AG04450 (cell line): Measurements from ENCODE around the gene RPL22L1. TPM values are rescaled to one million over a fixed set of nuclear protein-coding genes. Genes with fewer than 3 reads are reported as not detected.
"Not testable (repeated sequence)": the region's sequence is repeated elsewhere in the genome, so short reads cannot be mapped to it uniquely, and the experiment has no call there.

ENCODE experiments used
- CTCF ChIA-PET: fragments of 300-600, 350-600 bp; formaldehyde crosslinking; extraction: SDS; loops from one replicate; lab custom pipeline; 2022; ENCODE audit warnings: antibody characterized with exemption, inconsistent platforms; lab: Charles Lee
- POLR2A ChIA-PET: fragments of 350-600 bp; formaldehyde crosslinking; extraction: SDS; loops from one replicate; lab custom pipeline; 2021; ENCODE audit warnings: antibody characterized with exemption, inconsistent platforms; lab: Yijun Ruan, JAX
- DNase-seq: peaks from one replicate; pipeline ENCODE4 v3.0.0-alpha.2; 2011; ENCODE audit warnings: low read depth, low spot score
- H3K27ac ChIP-seq: one replicate; pipeline ENCODE4 v1.5.1; 2012; ENCODE audit warnings: low read depth, low read length, control low read depth
- H3K27me3 ChIP-seq: one replicate; pipeline ENCODE4 v1.6.0; 2012; ENCODE audit warnings: low read length; ENCODE audit not compliant: control insufficient read depth, insufficient read depth
- H3K4me3 ChIP-seq: 2 replicates; pipeline ENCODE4 v1.5.1; 2011; ENCODE audit warnings: mild to moderate bottlenecking, low read depth, low read length, control low read depth
- H3K9me3 ChIP-seq: 2 replicates; pipeline ENCODE4 v1.5.1; 2012; ENCODE audit warnings: low read length; ENCODE audit not compliant: control insufficient read depth, insufficient read depth
- CTCF ChIP-seq: IDR thresholded peaks from 2 replicates; pipeline ENCODE4 v1.5.1; 2011; ENCODE audit warnings: low read depth, low read length, control low read depth, inconsistent platforms
- polyA plus RNA-seq: library from polyadenylated mRNA; depleted of rRNA; stranded (reverse); fragments of >200 nt; gene quantifications from 2 replicates; pipeline ENCODE4 v1.2.3, GENCODE V29; 2011

RPL22L1 gene
- polyA plus RNA-seq, 1 experiment: 171 TPM

- DNase-seq: no peak
- Histone ChIP-seq H3K27ac (no peak overlapping the region), H3K27me3 (no peaks in the 10 kb centered on the region), H3K4me3 (no peak overlapping the region), H3K9me3 (peaks cover 8% of the 10 kb centered on the region)
- no peak for TF ChIP-seq CTCF
- ChIA-PET CTCF (no interaction called here), POLR2A (interaction anchor here (1.5 kb wide), 1 partner anchor 36 kb away, joined by 3 read pairs; the partner anchor contains the start of gene RPL22L1)
Observed at GRCh38 chr3:170905862-170906261, 35.9 kb upstream of the RPL22L1 start.

- no peak for TF ChIP-seq CTCF
- no peaks in the 10 kb centered on the region for H3K9me3 ChIP-seq
- H3K27me3 ChIP-seq: no peaks in the 10 kb centered on the region
- ChIA-PET POLR2A (no interaction called here), CTCF (no interaction called here)
- no peak for DNase-seq
- H3K4me3 ChIP-seq: no peak overlapping the region
- H3K27ac ChIP-seq: no peak overlapping the region
Observed at GRCh38 chr3:170903123-170903522, 33.1 kb upstream of the RPL22L1 start.

GRCh38 chr3:170899455-170899854, 29.5 kb upstream of the RPL22L1 start:
- DNase-seq: no peak
- TF ChIP-seq CTCF: no peak
- H3K4me3 ChIP-seq: no peak overlapping the region
- H3K27ac ChIP-seq: no peak overlapping the region
- CTCF ChIA-PET: no interaction called here
- POLR2A ChIA-PET: no interaction called here
- H3K27me3 ChIP-seq: no peaks in the 10 kb centered on the region
- H3K9me3 ChIP-seq: no peaks in the 10 kb centered on the region

GRCh38 chr3:170897978-170898377, 28.0 kb upstream of the RPL22L1 start:
- Histone ChIP-seq H3K27me3 (no peaks in the 10 kb centered on the region), H3K4me3 (no peak overlapping the region), H3K9me3 (no peaks in the 10 kb centered on the region), H3K27ac (no peak overlapping the region)
- ChIA-PET CTCF (no interaction called here), POLR2A (interaction anchor here (1.3 kb wide), 1 partner anchor 11 kb away, joined by 3 read pairs; no protein-coding TSS in a partner anchor)
- no peak for DNase-seq
- TF ChIP-seq CTCF: no peak

- not testable (repeated sequence) for H3K4me3 ChIP-seq, DNase-seq
Observed at GRCh38 chr3:170897199-170897598, 27.2 kb upstream of the RPL22L1 start.

More at GRCh38 chr3:170897199-170897598, 27.2 kb upstream of the RPL22L1 start:
- H3K27ac ChIP-seq, CTCF ChIA-PET, H3K27me3 ChIP-seq, H3K9me3 ChIP-seq: not testable (repeated sequence)
- POLR2A ChIA-PET: interaction anchor here (1.3 kb wide), 1 partner anchor 12 kb away, joined by 3 read pairs; no protein-coding TSS in a partner anchor
